SU-DHL-6 (cell line): ENCODE results near the gene SDR39U1.
A peak's percentile ranks its signal among the peaks of the same experiment; 100 is the strongest.

Source experiments
- H2AFZ ChIP-seq: fragments of 200-600 bp; sonication (generic); 2 replicates; pipeline ENCODE4 v1.6.1; 2014; ENCODE audit warnings: low read depth, mild to moderate bottlenecking, moderate library complexity, mixed read lengths, antibody characterized with exemption, low read length; ENCODE audit not compliant: severe bottlenecking
- H3F3A ChIP-seq: fragments of 200-600 bp; shearing (Covaris generic); 2 replicates; pipeline ENCODE4 v1.6.0; 2016; ENCODE audit warnings: antibody characterized with exemption, mild to moderate bottlenecking; ENCODE audit not compliant: insufficient read depth
- H3K27ac ChIP-seq: fragments of 200-600 bp; sonication (generic); 2 replicates; pipeline ENCODE4 v1.5.1; 2016; ENCODE audit warnings: low read depth, mild to moderate bottlenecking, low read length, moderate library complexity, mixed read lengths
- H3K27me3 ChIP-seq: fragments of 200-600 bp; sonication (generic), shearing (Covaris generic); 2 replicates; pipeline ENCODE4 v1.6.0; 2014; ENCODE audit warnings: mild to moderate bottlenecking, low read length
- H3K36me3 ChIP-seq: fragments of 200-600 bp; sonication (generic); 2 replicates; pipeline ENCODE4 v1.6.1; 2014; ENCODE audit warnings: mild to moderate bottlenecking, low read length, mixed read lengths
- H3K4me2 ChIP-seq: fragments of 300-600, 200-600 bp; shearing (Covaris generic), sonication (generic); 2 replicates; pipeline ENCODE4 v1.6.0; 2014; ENCODE audit warnings: low read length, low read depth, mild to moderate bottlenecking; ENCODE audit not compliant: poor library complexity, severe bottlenecking
- H3K4me3 ChIP-seq: fragments of 200-600 bp; sonication (generic); 2 replicates; pipeline ENCODE4 v1.5.1; 2014; ENCODE audit warnings: antibody characterized with exemption, low read length, mild to moderate bottlenecking, mixed read lengths; ENCODE audit not compliant: insufficient read depth, poor library complexity, severe bottlenecking
- H3K79me2 ChIP-seq: fragments of 200-600 bp; sonication (generic); 2 replicates; pipeline ENCODE4 v1.6.1; 2014; ENCODE audit warnings: mild to moderate bottlenecking, low read length, moderate library complexity; ENCODE audit not compliant: insufficient read depth
- H3K9ac ChIP-seq: fragments of 200-600 bp; sonication (generic); 2 replicates; pipeline ENCODE4 v1.7.0; 2014; ENCODE audit warnings: mild to moderate bottlenecking, low read length
- H3K9me2 ChIP-seq: fragments of 200-600 bp; sonication (generic); replicated peaks from 2 replicates; pipeline ENCODE4 v1.6.1; 2014; ENCODE audit warnings: low read length; ENCODE audit not compliant: insufficient read depth
- H3K9me3 ChIP-seq: fragments of 200-600 bp; sonication (generic); 2 replicates; pipeline ENCODE4 v1.6.1; 2014; ENCODE audit warnings: low read length, mixed read lengths; ENCODE audit not compliant: insufficient read depth
- H4K20me1 ChIP-seq: fragments of 200-600 bp; sonication (generic); 2 replicates; pipeline ENCODE4 v1.6.1; 2014; ENCODE audit warnings: low read depth, mild to moderate bottlenecking, antibody characterized with exemption, low read length, moderate library complexity, mixed read lengths
- EZH2phosphoT487 ChIP-seq: fragments of 200-600 bp; sonication (generic), shearing (Covaris generic); conservative IDR thresholded peaks from 2 replicates; pipeline ENCODE4 v1.6.1; 2018; ENCODE audit warnings: mild to moderate bottlenecking, antibody characterized with exemption, low read length, moderate library complexity, mixed read lengths
- TF ChIP-seq, protein P1 (sequence below): fragments of 200-600 bp; sonication (generic); IDR thresholded peaks from one replicate; pipeline ENCODE4 v1.5.1; 2017; ENCODE audit warnings: antibody characterized with exemption, mild to moderate bottlenecking, low read length, moderate library complexity; ENCODE audit not compliant: insufficient read depth, poor library complexity, severe bottlenecking

The SDR39U1 gene

DNA sequence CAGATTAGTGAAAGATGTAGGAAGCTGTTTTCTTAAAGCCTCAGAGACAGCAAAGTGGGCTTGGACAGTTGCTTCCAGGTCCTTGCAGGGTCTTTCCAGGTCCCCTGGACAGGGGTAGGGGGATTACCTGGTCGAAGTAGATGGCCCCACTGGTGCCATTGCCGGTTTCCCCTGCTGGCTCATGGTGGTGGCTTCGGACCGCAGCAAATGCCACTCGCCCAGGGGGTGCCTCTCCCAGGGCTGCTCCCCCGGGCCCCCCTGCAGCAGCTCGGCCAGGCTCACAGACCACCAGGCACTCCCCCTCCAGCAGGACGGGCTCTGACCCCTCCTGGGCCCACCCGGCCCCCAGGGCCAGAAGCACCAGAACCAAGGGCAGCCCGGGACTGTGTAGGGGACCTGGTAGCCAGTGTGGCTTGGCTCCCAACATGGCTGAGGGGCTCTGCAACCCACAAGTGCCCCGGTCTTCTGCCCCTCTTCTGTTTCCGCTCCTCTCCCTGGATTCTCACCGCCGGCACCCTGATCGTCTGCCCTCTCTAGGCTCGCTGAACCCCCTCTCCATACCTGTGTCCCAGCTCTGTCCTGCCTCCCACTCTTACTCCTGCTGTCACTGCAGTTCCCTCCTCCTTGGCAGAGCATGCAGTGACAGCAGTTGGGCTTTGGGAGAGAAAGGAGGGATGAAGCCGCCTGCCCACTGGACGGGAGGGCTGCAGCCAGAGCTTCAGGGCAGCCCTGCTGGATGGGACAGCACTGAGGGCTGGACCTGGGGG is 13.8 kb downstream of the SDR39U1 start:
- no peaks in the 10 kb centered on the region for H4K20me1 ChIP-seq
- H3K9me3 ChIP-seq: no peaks in the 10 kb centered on the region
- H2AFZ ChIP-seq: peak overlapping the region; percentile 91
- no peaks in the 10 kb centered on the region for H3K9me2 ChIP-seq
- H3K4me2 ChIP-seq: peak overlapping the region; percentile 92
- H3K27me3 ChIP-seq: no peaks in the 10 kb centered on the region
- H3F3A ChIP-seq: peaks cover 6% of the 10 kb centered on the region; the same call in 1 of the 2 replicates
- H3K36me3 ChIP-seq: no peaks in the 10 kb centered on the region
- no peaks in the 10 kb centered on the region for H3K79me2 ChIP-seq
- TF ChIP-seq EZH2phosphoT487: no peak
- TF ChIP-seq, protein P1, sequence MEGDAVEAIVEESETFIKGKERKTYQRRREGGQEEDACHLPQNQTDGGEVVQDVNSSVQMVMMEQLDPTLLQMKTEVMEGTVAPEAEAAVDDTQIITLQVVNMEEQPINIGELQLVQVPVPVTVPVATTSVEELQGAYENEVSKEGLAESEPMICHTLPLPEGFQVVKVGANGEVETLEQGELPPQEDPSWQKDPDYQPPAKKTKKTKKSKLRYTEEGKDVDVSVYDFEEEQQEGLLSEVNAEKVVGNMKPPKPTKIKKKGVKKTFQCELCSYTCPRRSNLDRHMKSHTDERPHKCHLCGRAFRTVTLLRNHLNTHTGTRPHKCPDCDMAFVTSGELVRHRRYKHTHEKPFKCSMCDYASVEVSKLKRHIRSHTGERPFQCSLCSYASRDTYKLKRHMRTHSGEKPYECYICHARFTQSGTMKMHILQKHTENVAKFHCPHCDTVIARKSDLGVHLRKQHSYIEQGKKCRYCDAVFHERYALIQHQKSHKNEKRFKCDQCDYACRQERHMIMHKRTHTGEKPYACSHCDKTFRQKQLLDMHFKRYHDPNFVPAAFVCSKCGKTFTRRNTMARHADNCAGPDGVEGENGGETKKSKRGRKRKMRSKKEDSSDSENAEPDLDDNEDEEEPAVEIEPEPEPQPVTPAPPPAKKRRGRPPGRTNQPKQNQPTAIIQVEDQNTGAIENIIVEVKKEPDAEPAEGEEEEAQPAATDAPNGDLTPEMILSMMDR: no peak
- peak overlapping the region; percentile 73; the same call in 1 of the 2 replicates for H3K9ac ChIP-seq
- H3K4me3 ChIP-seq: no peak overlapping the region
- no peak overlapping the region for H3K27ac ChIP-seq

DNA sequence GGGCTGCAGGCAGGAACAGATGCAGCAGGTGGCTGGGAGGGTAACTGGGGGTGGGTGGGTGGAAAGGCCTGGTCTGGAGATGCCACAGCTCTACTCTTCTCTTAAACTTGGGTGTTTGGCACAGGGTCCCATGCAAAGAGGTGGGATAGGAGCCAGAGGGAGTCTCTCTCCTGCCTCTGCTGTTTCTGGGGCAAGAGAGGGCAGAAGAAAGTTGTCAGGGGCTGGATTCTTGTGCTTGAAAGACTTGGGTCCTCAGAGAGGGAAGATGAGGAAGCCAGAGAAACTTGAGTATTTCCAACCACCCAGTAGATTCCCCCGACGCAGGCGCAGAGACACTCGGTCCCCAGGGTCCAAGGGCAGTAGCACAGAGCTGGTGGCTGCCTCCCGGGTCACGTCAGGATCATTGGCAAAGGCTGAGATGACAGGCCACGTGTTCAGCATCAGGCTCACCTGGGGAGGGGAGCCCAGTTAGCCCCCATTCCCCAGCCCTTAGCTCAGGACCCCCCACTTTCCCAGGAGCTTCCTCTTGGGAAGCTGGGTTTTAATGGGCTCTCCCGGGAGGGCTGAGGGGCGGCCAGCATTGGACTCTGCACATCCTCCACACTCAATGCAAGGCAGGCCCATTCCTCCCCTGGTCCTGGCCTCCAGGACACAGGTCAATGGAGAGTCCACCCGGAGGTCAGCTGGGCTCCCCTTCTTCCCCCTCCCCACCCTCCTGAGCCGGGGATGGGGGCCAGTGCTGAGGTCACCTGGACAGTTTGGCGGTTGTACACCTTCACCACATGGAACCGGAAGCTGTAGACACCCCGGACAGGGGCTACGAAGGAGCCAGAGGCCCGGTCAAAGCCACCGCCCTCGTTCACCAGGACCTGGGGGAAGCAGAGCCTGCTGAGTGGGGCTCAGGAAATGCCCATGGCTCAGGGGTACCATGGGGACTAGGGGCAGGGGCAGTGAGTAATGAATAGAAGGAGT is 14.8 kb downstream of the SDR39U1 start:
- H3K4me2 ChIP-seq: no peak overlapping the region
- H3K36me3 ChIP-seq: no peaks in the 10 kb centered on the region
- peaks cover 6% of the 10 kb centered on the region; the same call in 1 of the 2 replicates for H3F3A ChIP-seq
- no peaks in the 10 kb centered on the region for H3K79me2 ChIP-seq
- H3K27ac ChIP-seq: no peak overlapping the region
- no peaks in the 10 kb centered on the region for H3K27me3 ChIP-seq
- H2AFZ ChIP-seq: no peak overlapping the region
- no peaks in the 10 kb centered on the region for H3K9me2 ChIP-seq
- no peaks in the 10 kb centered on the region for H4K20me1 ChIP-seq
- H3K9me3 ChIP-seq: no peaks in the 10 kb centered on the region
- H3K4me3 ChIP-seq: no peak overlapping the region
- no peak overlapping the region for H3K9ac ChIP-seq
- TF ChIP-seq EZH2phosphoT487: no peak
- TF ChIP-seq, protein P1: no peak

GRCh38 chr14:24426912-24427536 is 15.6 kb downstream of the SDR39U1 start:
- Histone ChIP-seq H3K27ac (no peak overlapping the region), H4K20me1 (no peaks in the 10 kb centered on the region), H3K27me3 (no peaks in the 10 kb centered on the region), H3K4me3 (no peak overlapping the region), H3K79me2 (no peaks in the 10 kb centered on the region), H3K4me2 (no peak overlapping the region), H3K9ac (no peak overlapping the region), H3F3A (peaks cover 6% of the 10 kb centered on the region; the same call in 1 of the 2 replicates), H2AFZ (no peak overlapping the region), H3K9me3 (no peaks in the 10 kb centered on the region), H3K36me3 (no peaks in the 10 kb centered on the region), H3K9me2 (no peaks in the 10 kb centered on the region)
- no peak for TF ChIP-seq EZH2phosphoT487
- TF ChIP-seq, protein P1: no peak
